KOPT-K1 (cell line): ENCODE data around the gene CLDN15.
"Not testable (repeated sequence)": the region's sequence is repeated elsewhere in the genome, so short reads cannot be mapped to it uniquely, and the experiment has no call there.

ENCODE experiments used
- H3K27ac ChIP-seq: fragments of 200-600 bp; sonication (generic); 2 replicates; pipeline ENCODE4 v1.5.1; 2016; ENCODE audit warnings: antibody characterized with exemption, mild to moderate bottlenecking, low read depth, low read length; ENCODE audit not compliant: poor library complexity, severe bottlenecking
- H3K36me3 ChIP-seq: fragments of 200-600 bp; sonication (generic); 2 replicates; pipeline ENCODE4 v1.5.1; 2017; ENCODE audit warnings: antibody characterized with exemption, mild to moderate bottlenecking, low read length, moderate library complexity; ENCODE audit not compliant: insufficient read depth
- H3K9me3 ChIP-seq: fragments of 200-600 bp; sonication (generic); 2 replicates; pipeline ENCODE4 v1.5.1; 2017; ENCODE audit warnings: antibody characterized with exemption, low read length, mild to moderate bottlenecking; ENCODE audit not compliant: insufficient read depth, poor library complexity, severe bottlenecking

CLDN15 gene

DNA sequence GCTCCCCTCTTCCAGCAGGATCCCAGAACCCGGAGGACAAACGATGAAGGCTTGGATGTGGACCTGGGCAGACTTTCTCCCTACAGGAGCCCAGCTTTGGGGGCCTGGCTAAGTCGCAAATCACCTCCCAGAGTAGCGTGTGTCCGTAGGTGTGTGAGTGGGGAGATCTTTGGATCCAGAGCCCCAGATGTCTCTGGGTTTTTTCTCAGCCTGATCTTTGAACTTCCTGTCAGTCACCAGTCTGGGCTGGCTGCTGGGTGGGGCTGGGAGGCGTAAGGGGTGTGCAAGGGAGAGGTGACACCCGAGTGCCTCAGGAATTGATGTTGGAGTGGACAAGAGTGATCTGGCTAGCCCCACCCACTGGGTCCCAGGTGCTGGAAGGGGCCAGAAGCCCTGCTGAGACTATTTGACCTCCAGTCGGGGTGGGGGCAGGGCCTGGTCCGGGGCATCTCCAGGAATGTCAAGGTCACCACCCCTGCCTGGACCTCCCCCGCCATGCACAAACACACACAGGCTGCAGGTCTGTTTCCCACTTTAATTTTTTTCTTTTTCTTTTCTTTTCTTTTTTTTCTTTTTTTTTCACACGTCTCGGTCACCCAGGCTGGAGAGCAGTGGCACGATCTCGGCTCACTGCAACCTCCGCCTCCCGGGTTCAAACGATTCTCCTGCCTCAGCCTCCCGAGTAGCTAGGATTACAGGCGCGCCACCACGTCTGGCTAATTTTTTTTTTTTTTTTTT lies 36.6 kb downstream of the CLDN15 start, which contains the start of gene MOGAT3:
Gene MOGAT3, minus strand, starts transcription at position 175 of the 738 bp plus-strand sequence. CDS start 182 bp downstream, outside the sequence.
- Histone ChIP-seq H3K9me3 (no peaks in the 10 kb centered on the region), H3K36me3 (no peaks in the 10 kb centered on the region), H3K27ac (no peak within 1 kb of the TSS)

DNA sequence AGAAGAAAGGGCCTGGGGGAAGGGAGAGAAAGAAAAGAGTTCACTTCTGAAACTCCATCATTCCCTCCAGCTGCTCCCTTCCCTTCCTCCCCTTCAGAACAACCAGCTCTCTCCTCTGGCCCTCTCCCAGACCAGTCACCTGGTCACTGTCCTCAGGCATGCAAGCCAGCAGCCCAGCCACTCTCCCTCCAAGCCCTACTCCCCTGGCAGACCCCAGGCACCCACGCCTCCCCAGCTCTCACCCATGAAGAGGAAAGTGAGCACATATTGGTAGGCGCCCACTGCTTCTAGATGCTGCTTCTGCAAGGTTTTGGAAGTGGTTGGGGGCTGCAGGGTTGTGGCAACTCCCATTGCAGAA lies 37.1 kb downstream of the CLDN15 start:
- no peaks in the 10 kb centered on the region for H3K9me3 ChIP-seq
- no peaks in the 10 kb centered on the region for H3K36me3 ChIP-seq
- H3K27ac ChIP-seq, result no peak overlapping the region

DNA sequence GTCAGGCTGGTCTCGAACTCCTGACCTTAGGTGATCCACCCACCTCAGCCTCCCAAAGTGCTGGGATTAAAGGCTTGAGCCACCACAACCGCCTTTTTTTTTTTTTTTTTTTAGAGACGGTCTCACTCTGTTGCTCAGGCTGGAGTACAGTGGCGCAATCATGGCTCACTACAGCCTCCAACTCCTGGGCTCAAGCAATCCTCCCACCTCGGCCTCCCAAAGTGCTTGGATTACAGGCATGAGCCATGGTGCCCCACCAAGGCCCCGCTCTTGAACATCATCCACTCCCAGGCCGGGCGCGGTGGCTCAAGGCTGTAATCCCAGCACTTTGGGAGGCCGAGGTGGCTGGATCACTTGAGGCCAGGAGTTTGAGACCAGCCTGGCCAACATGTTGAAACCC lies 38.1 kb downstream of the CLDN15 start:
- H3K27ac ChIP-seq, H3K36me3 ChIP-seq, H3K9me3 ChIP-seq: not testable (repeated sequence)

DNA sequence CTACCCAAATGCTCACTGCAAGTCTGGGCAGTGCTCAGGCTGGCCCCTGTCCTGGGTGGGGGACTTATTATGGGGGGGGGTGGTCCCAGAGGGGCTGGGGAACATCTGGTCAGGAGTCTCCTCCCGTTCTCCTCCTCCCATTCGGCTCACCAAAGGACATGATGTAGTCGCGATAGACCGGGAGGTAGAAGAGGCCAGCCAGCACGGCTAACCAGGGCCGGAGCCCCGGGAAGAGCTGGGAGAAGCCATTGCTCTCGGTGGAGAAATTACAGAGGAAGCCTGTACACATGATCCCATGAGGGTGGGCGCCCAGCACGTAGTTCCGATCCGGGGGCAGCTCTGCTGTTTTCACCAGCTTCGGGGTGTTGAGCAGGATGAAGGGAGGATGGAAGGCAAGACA lies 39.1 kb downstream of the CLDN15 start:
- no peaks in the 10 kb centered on the region for H3K9me3 ChIP-seq
- no peaks in the 10 kb centered on the region for H3K36me3 ChIP-seq
- no peak overlapping the region for H3K27ac ChIP-seq

DNA sequence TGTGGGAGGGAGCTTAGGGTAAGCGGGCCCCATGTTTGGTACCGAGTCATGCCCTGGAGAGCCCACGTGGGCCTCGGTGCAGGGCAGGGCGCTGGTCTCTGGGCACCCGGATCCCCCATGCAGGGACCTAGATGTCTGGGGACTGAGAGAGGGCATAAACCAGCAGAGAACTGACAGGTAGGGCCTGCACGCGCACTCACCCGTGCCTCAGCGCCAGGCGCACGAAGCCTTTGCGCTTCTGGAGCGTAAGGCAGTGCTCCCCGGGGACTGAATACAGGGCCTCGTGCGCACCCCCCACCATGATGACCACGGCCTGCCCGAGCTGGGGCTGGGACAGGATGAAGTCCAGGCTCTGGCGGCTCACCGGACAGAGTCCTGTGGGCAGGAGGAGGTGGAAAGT lies 39.6 kb downstream of the CLDN15 start:
- H3K9me3 ChIP-seq, result no peaks in the 10 kb centered on the region
- H3K36me3 ChIP-seq, result no peaks in the 10 kb centered on the region
- no peak overlapping the region for H3K27ac ChIP-seq

DNA sequence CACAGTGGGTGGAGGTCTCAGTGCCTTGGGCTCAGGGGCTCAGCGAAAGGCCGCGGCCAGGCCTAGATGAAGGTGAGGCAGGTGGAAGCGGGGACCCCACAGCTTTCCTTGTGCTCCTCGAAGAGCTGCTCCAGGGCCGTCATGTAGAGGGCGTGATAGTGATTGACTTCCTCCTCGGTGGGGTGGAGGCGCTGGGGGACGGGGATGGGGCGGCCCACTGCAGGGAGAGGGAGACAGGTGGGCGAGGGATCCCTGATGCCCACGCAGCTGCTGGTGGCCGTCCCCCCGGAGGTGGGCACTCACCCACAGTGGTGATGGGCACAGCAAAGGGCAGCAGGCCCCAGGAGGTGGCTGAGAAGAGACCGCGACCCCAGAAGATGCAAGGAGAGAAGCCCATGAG lies 41.7 kb downstream of the CLDN15 start:
- Histone ChIP-seq H3K9me3 (no peaks in the 10 kb centered on the region), H3K27ac (no peak overlapping the region), H3K36me3 (no peaks in the 10 kb centered on the region)

DNA sequence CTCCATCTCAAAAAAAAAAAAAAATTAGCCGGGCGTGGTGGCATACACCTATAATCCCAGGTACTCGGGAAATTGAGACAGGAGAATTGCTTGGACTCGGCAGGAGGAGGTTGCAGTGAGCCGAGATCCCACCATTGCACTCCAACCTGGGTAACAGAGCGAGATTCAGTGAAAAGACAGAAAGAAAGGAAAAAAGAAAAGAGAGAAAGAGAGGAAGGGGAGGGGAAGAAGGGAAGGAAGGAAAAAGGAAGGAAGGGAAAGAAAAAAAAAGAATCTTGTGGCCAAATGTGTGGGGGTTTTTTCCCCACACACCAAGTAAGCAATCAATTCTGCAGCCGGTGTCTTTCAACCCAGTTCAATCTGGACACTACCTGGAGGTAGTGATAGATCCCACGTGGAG lies 48.5 kb downstream of the CLDN15 start:
- Histone ChIP-seq H3K27ac (no peak overlapping the region), H3K9me3 (no peaks in the 10 kb centered on the region), H3K36me3 (no peaks in the 10 kb centered on the region)

DNA sequence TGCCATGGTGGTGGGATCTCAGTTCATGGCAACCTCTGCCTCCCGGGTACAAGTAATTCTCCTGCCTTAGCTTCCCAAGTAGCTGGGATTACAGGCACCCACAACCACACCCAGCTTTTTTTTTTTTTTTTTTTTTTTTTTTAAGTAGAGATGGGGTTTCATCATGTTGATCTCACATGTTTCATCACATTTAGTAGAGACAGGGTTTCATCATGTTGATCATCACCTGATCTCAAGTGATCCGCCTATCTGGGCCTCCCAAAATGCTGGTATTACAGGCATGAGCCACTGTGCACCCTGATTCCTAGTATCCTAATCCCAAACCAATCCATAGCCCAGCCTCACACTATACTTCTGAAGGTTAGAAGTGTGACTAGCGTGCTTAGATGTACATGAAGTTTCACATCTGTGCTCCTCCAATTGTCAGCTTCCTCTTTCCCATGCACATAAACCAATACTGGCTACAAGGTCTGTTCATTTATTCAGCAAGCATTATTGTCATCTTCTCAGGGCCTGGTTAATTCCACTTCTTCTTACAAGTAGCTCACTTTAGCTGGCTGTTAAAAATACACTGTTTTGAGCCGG lies 50.7 kb downstream of the CLDN15 start:
- Histone ChIP-seq H3K9me3 (no peaks in the 10 kb centered on the region), H3K36me3 (no peaks in the 10 kb centered on the region), H3K27ac (no peak overlapping the region)

DNA sequence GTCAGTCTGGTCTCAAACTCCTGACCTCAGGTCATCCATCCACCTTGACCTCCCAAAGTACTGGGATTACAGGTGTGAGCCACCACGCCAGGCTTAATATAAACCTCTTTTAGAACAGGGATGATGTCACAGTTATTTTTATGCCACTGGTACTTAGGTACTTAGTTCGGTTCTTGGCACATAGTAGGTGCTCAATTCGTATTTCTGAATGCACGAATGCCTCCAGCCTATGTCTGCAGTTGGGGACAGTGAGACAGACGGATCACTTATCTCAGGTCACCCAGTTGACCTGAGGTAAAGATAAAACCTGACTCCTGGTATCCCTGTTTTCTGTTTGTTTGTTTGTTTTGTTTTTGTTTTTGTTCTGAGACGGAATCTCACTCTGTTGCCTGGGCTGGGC lies 51.4 kb downstream of the CLDN15 start:
- Histone ChIP-seq H3K36me3 (no peaks in the 10 kb centered on the region), H3K27ac (no peak overlapping the region), H3K9me3 (no peaks in the 10 kb centered on the region)

DNA sequence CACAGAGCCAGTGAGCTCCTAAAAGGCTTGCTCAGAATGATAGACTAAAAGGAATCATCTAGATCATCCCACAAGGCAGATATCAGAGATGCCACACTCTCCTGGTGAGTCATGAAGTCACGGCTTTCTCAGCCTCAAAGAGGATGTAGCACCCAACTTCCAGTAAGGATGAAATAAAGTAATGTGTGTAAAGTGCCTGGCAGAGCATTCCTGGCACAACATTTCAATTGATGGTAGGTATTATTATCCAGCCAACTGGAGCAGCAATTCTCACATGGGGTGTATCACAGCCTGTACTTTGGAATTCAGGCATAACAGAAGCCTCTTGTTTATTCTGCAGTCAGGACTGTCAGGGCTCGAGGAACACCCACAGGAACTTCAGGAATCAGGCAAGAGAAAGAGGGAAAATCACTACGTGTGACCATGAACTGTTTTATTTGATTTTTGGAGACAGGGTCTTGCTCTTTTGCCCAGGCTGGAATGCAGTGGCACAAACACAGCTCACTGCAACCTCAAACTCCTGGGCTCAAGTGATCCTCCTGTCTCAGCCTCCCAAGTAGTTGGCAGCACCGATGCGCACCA lies 52.3 kb downstream of the CLDN15 start:
- H3K9me3 ChIP-seq, result no peaks in the 10 kb centered on the region
- H3K27ac ChIP-seq, result no peak overlapping the region
- no peaks in the 10 kb centered on the region for H3K36me3 ChIP-seq
